ENCODE data around the gene CCDC182.

CCDC182 gene

GRCh38 chr17:57782647-57783337 is 37.7 kb upstream of the CCDC182 start:
- TF ChIP-seq CTCF (conservative IDR thresholded peaks at IDR 0.05; ENCODE audit: low read depth, low read length), result no peak
- no peak for DNase-seq (ENCODE audit: low read depth)
- no peak overlapping the region for H3K4me3 ChIP-seq (ENCODE audit: low read depth, low read length)

- no peak for DNase-seq (ENCODE audit: low read depth)
- no peak overlapping the region for H3K4me3 ChIP-seq (ENCODE audit: low read depth, low read length)
- TF ChIP-seq CTCF (conservative IDR thresholded peaks at IDR 0.05; ENCODE audit: low read depth, low read length), result no peak
These were observed 37.0 kb upstream of the CCDC182 start for GRCh38 chr17:57782062-57782490.

- DNase-seq (ENCODE audit: low read depth), result peak; percentile 13
- no peak overlapping the region for H3K4me3 ChIP-seq (ENCODE audit: low read depth, low read length)
- TF ChIP-seq CTCF (conservative IDR thresholded peaks at IDR 0.05; ENCODE audit: low read depth, low read length), result no peak
These were observed 36.4 kb upstream of the CCDC182 start for GRCh38 chr17:57781386-57782061.

- no peak for DNase-seq (ENCODE audit: low read depth)
- TF ChIP-seq CTCF (conservative IDR thresholded peaks at IDR 0.05; ENCODE audit: low read depth, low read length), result no peak
- no peak overlapping the region for H3K4me3 ChIP-seq (ENCODE audit: low read depth, low read length)
These were observed 34.6 kb upstream of the CCDC182 start for GRCh38 chr17:57779706-57780105.

GRCh38 chr17:57778306-57778705 is 33.2 kb upstream of the CCDC182 start:
- TF ChIP-seq CTCF (conservative IDR thresholded peaks at IDR 0.05; ENCODE audit: low read depth, low read length), result no peak
- H3K4me3 ChIP-seq (ENCODE audit: low read depth, low read length), result no peak overlapping the region
- DNase-seq (ENCODE audit: low read depth), result no peak

- DNase-seq (ENCODE audit: low read depth), result no peak
- TF ChIP-seq CTCF (conservative IDR thresholded peaks at IDR 0.05; ENCODE audit: low read depth, low read length), result no peak
- no peak overlapping the region for H3K4me3 ChIP-seq (ENCODE audit: low read depth, low read length)
These were observed 31.3 kb upstream of the CCDC182 start for GRCh38 chr17:57776366-57776765.

GRCh38 chr17:57774872-57775271 is 29.8 kb upstream of the CCDC182 start:
- H3K4me3 ChIP-seq (ENCODE audit: low read depth, low read length), result no peak overlapping the region
- no peak for TF ChIP-seq CTCF (conservative IDR thresholded peaks at IDR 0.05; ENCODE audit: low read depth, low read length)
- no peak for DNase-seq (ENCODE audit: low read depth)

All from choroid plexus epithelial cell (primary cell).